ENCODE results near the gene SLC66A2. TPM values are rescaled to one million over a fixed set of nuclear protein-coding genes. Genes with fewer than 3 reads are reported as not detected.

Gene SLC66A2
- total RNA-seq, 2 donors from 2014 or later = 74.9 to 88.0 TPM

DNA sequence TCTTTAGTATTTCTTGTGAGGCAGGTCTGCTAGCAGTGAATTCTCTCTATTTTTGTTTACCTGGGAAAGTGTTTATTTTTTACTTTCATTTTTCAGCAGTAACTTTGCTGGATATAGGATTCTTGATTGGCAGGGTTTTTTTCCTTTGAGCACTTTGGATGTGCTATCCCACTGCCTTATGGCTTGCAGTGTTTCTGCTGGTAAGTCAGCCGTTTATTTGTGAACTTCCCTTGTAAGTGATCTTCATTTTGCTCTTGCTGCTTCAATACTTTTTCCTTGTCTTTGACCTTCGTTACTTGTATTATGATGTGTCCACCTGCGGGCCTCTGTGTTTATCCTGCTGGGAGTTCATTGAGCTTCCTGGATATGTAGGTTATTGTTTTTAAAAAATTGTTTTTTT lies 54.7 kb downstream of the SLC66A2 start:
- no peak overlapping the region for H3K4me3 ChIP-seq
- H3K4me1 ChIP-seq = no peaks in the 10 kb centered on the region
- no peaks in the 10 kb centered on the region for H3K36me3 ChIP-seq
- H3K9ac ChIP-seq (ENCODE audit: low read depth in 2 of 2, low read length in 2 of 2) = no peak overlapping the region
- intact Hi-C loops (cut with DNase I) = no loop called here
- TF ChIP-seq, protein P1, sequence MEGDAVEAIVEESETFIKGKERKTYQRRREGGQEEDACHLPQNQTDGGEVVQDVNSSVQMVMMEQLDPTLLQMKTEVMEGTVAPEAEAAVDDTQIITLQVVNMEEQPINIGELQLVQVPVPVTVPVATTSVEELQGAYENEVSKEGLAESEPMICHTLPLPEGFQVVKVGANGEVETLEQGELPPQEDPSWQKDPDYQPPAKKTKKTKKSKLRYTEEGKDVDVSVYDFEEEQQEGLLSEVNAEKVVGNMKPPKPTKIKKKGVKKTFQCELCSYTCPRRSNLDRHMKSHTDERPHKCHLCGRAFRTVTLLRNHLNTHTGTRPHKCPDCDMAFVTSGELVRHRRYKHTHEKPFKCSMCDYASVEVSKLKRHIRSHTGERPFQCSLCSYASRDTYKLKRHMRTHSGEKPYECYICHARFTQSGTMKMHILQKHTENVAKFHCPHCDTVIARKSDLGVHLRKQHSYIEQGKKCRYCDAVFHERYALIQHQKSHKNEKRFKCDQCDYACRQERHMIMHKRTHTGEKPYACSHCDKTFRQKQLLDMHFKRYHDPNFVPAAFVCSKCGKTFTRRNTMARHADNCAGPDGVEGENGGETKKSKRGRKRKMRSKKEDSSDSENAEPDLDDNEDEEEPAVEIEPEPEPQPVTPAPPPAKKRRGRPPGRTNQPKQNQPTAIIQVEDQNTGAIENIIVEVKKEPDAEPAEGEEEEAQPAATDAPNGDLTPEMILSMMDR (IDR thresholded peaks at IDR 0.05) = no peak
- H3K27me3 ChIP-seq = no peaks in the 10 kb centered on the region
- H3K9me3 ChIP-seq = no peaks in the 10 kb centered on the region
- no peak for DNase-seq
- H3K27ac ChIP-seq = no peak overlapping the region

- intact Hi-C loops (cut with DNase I) = no loop called here
- peaks cover 4% of the 10 kb centered on the region for H3K9me3 ChIP-seq
- TF ChIP-seq, protein P1 (IDR thresholded peaks at IDR 0.05) = no peak
Observed at GRCh38 chr18:79890674-79891073, 60.8 kb downstream of the SLC66A2 start.

DNA sequence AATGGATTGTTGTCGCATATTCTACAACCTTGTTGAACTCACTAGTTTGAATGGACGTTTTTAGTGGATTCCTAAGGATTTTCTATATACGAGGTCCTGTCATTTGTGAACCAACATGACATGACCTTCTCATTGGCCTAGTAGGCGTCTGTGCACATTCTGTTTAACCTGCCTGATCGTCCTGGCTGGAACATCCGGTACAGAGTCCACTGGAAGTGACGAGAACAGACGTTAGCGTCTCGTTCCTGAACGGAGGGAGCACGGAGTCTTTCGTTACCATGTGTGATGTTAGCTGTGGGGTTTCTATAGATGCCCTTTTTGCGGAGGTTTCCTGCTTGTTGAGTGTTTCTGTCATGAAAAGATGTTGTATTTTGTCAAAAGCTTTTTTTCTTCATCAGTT lies 61.9 kb downstream of the SLC66A2 start:
- H3K4me1 ChIP-seq = no peaks in the 10 kb centered on the region
- H3K4me3 ChIP-seq = no peak overlapping the region
- intact Hi-C loops (cut with DNase I) = no loop called here
- no peaks in the 10 kb centered on the region for H3K27me3 ChIP-seq
- H3K27ac ChIP-seq = no peak overlapping the region
- H3K9ac ChIP-seq (ENCODE audit: low read depth in 2 of 2, low read length in 2 of 2) = no peak overlapping the region
- H3K36me3 ChIP-seq = no peaks in the 10 kb centered on the region
- DNase-seq = no peak
- H3K9me3 ChIP-seq = peaks cover 4% of the 10 kb centered on the region
- TF ChIP-seq, protein P1 (IDR thresholded peaks at IDR 0.05) = no peak

More at GRCh38 chr18:79890674-79891073, 60.8 kb downstream of the SLC66A2 start:
- H3K27ac ChIP-seq = no peak overlapping the region
- H3K9ac ChIP-seq (ENCODE audit: low read depth in 2 of 2, low read length in 2 of 2) = no peak overlapping the region
- H3K4me3 ChIP-seq = no peak overlapping the region
- no peaks in the 10 kb centered on the region for H3K27me3 ChIP-seq
- no peak for DNase-seq
- no peaks in the 10 kb centered on the region for H3K4me1 ChIP-seq
- no peaks in the 10 kb centered on the region for H3K36me3 ChIP-seq

DNA sequence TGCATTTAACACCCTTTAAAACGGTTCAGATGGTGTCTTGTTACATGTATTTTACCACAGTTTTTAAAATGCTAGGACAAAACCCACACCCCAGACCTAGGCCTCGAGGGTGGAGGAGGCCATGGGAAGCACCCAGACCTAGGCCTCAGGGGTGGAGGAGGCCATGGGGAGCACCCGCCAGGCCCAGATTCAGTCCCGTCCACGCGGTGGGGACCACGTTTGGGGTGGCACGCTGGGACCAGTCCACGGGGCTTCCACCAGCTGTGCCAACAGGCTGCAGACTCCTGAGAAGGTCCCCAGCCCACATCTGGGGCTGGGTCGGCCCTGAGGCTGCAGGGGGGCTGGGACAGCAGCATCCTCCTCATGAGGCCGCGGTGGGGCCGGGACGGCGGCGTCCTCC lies 63.4 kb downstream of the SLC66A2 start:
- H3K9me3 ChIP-seq = peaks cover 4% of the 10 kb centered on the region
- no peak overlapping the region for H3K27ac ChIP-seq
- H3K4me3 ChIP-seq = no peak overlapping the region
- H3K4me1 ChIP-seq = no peaks in the 10 kb centered on the region
- intact Hi-C loops (cut with DNase I) = no loop called here
- H3K27me3 ChIP-seq = no peaks in the 10 kb centered on the region
- no peak overlapping the region for H3K9ac ChIP-seq (ENCODE audit: low read depth in 2 of 2, low read length in 2 of 2)
- TF ChIP-seq, protein P1 (IDR thresholded peaks at IDR 0.05) = no peak
- no peaks in the 10 kb centered on the region for H3K36me3 ChIP-seq
- DNase-seq = no peak

DNA sequence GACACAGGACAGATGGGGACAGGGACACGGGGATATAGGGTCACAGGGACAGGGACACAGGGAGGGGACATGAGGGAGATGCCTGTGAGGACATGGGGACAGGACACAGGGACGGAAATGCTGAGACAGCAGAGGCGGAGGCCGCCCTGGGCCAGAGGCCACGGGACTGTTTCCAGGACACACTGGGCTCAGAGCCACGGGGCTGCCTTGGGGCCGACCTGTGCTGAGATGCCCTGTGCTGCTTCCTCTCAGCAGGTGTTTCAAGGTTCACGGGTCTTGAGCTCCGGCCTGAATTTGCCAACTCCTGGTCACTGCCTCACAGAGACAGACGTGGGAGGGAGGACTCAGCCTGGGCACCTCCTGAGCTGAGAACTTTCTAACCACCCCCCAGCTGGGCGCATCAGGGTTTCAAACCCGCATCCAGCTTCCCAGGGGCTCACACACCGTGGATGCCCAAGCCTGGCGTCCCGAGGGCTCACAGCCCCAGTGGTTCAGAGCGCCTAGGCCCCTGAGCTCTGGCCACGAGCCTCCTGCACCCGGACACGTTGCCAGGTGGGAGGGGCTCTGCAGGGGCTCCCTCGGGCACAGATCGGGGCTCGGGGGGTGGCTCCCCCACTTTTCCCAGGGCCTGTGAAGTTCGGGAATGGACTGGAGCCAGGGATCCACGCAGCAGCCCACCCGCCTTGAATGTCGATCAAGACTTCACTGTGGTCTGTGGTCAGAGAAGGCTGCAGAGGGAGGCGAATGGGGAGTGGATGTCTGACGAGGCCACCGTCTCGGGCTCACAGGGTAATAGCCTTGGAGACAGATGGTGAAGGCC lies 64.1 kb downstream of the SLC66A2 start:
- DNase-seq = no peak
- no peak overlapping the region for H3K9ac ChIP-seq (ENCODE audit: low read depth in 2 of 2, low read length in 2 of 2)
- H3K27ac ChIP-seq = no peak overlapping the region
- H3K4me1 ChIP-seq = no peaks in the 10 kb centered on the region
- no peaks in the 10 kb centered on the region for H3K27me3 ChIP-seq
- TF ChIP-seq, protein P1 (IDR thresholded peaks at IDR 0.05) = no peak
- no peak overlapping the region for H3K4me3 ChIP-seq
- H3K9me3 ChIP-seq = peaks cover 4% of the 10 kb centered on the region
- intact Hi-C loops (cut with DNase I) = no loop called here
- no peaks in the 10 kb centered on the region for H3K36me3 ChIP-seq

Data from colonic mucosa (tissue), 4 donors.